Activated CD8-positive, alpha-beta T cell treated with anti-CD3 and anti-CD28 coated beads for 36 hours (primary cell): Measurements from ENCODE around the gene ITGA1. TPM values are rescaled to one million over a fixed set of nuclear protein-coding genes. Genes with fewer than 3 reads are reported as not detected.
A peak's percentile ranks its signal among the peaks of the same experiment; 100 is the strongest.
"Not testable (repeated sequence)": the region's sequence is repeated elsewhere in the genome, so short reads cannot be mapped to it uniquely, and the experiment has no call there.

Experiments used
- ATAC-seq: fragments of 200-7000 bp; cut with Tn5 transposase; one replicate; pipeline ENCODE4 v1.10.0; 2021; ENCODE audit warnings: mild to moderate bottlenecking, moderate library complexity
- CTCF ChIA-PET: fragments of 350-600 bp; sonication (Branson Sonifier 250); formaldehyde crosslinking; loops from one replicate; lab custom pipeline; 2021; ENCODE audit warnings: antibody characterized with exemption; lab: Charles Lee
- POLR2A ChIA-PET: fragments of 350-600 bp; sonication (Branson Sonifier 250); formaldehyde crosslinking; loops from one replicate; lab custom pipeline; 2021; ENCODE audit warnings: antibody characterized with exemption; lab: Charles Lee
- DNase-seq: peaks from one replicate; pipeline ENCODE4 v3.0.0-alpha.2; 2020
- H3K27ac Mint-ChIP-seq: one replicate; pipeline ENCODE4 v1.8.0; 2021; ENCODE audit warnings: mild to moderate bottlenecking, mixed read lengths
- H3K27me3 Mint-ChIP-seq: one replicate; pipeline ENCODE4 v1.8.0; 2021; ENCODE audit warnings: mixed read lengths
- H3K36me3 Mint-ChIP-seq: one replicate; pipeline ENCODE4 v1.8.0; 2021; ENCODE audit warnings: low read depth, mixed read lengths
- H3K4me1 Mint-ChIP-seq: one replicate; pipeline ENCODE4 v1.8.0; 2021; ENCODE audit warnings: low read depth, mixed read lengths
- H3K4me3 Mint-ChIP-seq: one replicate; pipeline ENCODE4 v1.8.0; 2021; ENCODE audit warnings: mild to moderate bottlenecking, moderate library complexity, mixed read lengths
- H3K9me3 Mint-ChIP-seq: one replicate; pipeline ENCODE4 v1.8.0; 2021; ENCODE audit warnings: mixed read lengths
- intact Hi-C: fragments of 100-400 bp; cut with micrococcal nuclease; formaldehyde crosslinking; loops from one replicate; pipeline ENCODE4 v1.10.0; 2022
- total RNA-seq, 2 experiments: library from RNA; stranded (reverse); gene quantifications; one replicate each; pipeline ENCODE4 v1.2.3, GENCODE V29; 2021
- TF ChIP-seq, protein P1 (sequence below): fragments of 200-600 bp; IDR thresholded peaks from one replicate; pipeline ENCODE4 v1.8.0; 2022; ENCODE audit warnings: antibody characterized with exemption, mild to moderate bottlenecking

Gene ITGA1
- total RNA-seq, 2 experiments from 2014 or later = 5.1 to 6.0 TPM

DNA sequence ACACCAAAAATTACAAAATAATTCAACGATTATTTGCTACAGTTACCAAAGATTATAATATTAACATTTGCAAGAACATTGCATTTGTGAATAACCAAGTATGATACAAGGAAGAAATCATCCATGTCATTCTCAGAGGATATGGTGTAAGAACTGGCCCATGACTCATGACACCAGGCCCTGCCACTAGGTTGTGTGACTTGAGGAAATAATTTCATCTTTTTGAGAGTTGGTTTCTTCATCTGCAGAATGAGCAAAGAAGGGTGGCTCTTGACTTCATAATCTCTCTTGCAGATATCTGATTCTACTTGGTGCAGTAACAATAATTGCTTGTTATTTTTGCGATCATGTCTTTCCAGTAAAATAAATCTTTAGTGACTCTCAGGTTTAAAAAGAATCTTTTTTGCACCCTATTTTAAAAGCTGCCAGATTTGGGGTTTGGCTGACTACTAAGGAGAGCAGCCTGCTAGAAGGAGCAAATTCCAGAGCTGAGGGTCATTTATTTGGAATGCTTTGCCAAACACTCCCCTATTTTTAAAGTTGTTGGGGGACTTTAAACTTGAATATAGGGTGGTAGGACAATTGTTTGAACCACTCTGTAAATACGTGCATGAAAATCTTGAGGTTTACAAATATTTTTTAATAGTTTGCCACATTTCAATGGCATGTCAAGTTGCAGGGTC lies 23.5 kb downstream of the ITGA1 start:
- peaks cover 9% of the 10 kb centered on the region for H3K4me1 Mint-ChIP-seq
- ChIA-PET POLR2A (interaction anchor here (1.6 kb wide), 1 partner anchor 11 kb away, joined by 8 read pairs; no protein-coding TSS in a partner anchor), CTCF (interaction anchor here (0.7 to 2.0 kb wide), 4 partner anchors 9 to 104 kb away, joined by 3 to 6 read pairs (median 4); no protein-coding TSS in a partner anchor)
- H3K4me3 Mint-ChIP-seq = no peak overlapping the region
- TF ChIP-seq, protein P1, sequence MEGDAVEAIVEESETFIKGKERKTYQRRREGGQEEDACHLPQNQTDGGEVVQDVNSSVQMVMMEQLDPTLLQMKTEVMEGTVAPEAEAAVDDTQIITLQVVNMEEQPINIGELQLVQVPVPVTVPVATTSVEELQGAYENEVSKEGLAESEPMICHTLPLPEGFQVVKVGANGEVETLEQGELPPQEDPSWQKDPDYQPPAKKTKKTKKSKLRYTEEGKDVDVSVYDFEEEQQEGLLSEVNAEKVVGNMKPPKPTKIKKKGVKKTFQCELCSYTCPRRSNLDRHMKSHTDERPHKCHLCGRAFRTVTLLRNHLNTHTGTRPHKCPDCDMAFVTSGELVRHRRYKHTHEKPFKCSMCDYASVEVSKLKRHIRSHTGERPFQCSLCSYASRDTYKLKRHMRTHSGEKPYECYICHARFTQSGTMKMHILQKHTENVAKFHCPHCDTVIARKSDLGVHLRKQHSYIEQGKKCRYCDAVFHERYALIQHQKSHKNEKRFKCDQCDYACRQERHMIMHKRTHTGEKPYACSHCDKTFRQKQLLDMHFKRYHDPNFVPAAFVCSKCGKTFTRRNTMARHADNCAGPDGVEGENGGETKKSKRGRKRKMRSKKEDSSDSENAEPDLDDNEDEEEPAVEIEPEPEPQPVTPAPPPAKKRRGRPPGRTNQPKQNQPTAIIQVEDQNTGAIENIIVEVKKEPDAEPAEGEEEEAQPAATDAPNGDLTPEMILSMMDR = no peak
- DNase-seq (peak; percentile 27), ATAC-seq (no peak)
- no peaks in the 10 kb centered on the region for H3K27me3 Mint-ChIP-seq
- no peak overlapping the region for H3K27ac Mint-ChIP-seq
- intact Hi-C loops = no loop called here
- H3K9me3 Mint-ChIP-seq = no peaks in the 10 kb centered on the region
- no peaks in the 10 kb centered on the region for H3K36me3 Mint-ChIP-seq

DNA sequence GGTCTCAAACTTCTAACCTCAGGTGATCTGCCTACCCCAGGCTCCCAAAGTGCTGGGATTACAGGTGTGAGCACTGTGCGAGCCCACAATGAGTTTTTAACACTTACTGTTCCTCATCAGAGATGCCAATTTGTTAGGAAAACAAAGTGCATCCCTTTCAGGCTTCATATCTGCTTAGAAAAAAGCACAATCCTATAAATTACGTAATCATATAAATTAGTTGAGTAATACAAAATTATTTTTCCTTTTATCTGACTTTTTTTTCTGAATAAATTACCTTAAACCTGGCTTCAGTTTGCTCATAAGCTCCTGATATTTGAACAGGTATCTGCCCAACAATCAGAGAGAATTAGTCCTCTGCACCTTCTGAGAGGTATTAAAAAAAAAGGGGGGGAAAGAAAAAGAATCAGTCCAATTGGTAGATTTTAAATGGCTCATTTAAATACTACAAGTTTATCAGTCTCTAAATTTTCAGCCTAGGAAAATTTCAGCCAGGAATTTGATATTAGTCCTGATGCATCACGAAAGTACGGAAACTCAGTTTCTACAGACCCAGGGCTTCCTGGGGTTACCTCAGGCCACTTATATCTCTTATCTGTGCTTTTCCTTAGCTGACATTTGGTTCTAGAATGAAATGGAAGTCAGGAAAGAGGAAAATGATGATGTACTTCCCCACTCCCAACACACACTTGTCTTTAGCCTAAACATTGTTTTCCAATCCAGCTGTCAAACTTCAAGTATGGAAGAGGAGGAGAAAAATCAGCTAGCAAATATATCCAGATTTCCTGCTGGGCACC lies 26.8 kb downstream of the ITGA1 start:
- no peak for DNase-seq
- H3K4me1 Mint-ChIP-seq = peaks cover 4% of the 10 kb centered on the region
- no peaks in the 10 kb centered on the region for H3K36me3 Mint-ChIP-seq
- H3K4me3 Mint-ChIP-seq = no peak overlapping the region
- ChIA-PET CTCF (interaction anchor here (1.3 kb wide), 1 partner anchor 12 kb away, joined by 3 read pairs; no protein-coding TSS in a partner anchor), POLR2A (no interaction called here)
- H3K27ac Mint-ChIP-seq = no peak overlapping the region
- no peaks in the 10 kb centered on the region for H3K9me3 Mint-ChIP-seq
- H3K27me3 Mint-ChIP-seq = no peaks in the 10 kb centered on the region
- TF ChIP-seq, protein P1 = no peak
- no peak for ATAC-seq
- intact Hi-C loops = no loop called here

DNA sequence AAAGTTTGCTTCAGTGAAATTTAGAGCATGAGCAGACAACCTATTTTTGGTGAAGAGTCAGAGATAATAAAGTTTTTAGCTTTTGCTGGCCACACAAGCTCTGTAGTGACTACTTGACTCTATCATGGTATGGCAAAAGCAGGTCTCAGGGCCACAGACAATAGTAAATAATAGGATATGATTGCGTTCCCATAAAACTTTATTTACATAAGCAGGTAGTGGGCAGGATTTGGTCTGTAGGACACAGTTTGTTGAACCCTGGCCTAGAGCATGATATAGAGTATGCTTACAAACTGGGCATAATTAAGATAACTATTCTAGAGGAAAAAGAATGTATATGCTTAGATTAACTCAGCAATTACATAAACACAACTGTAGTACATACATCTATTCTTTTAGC lies 30.1 kb downstream of the ITGA1 start:
- ChIA-PET POLR2A (no interaction called here), CTCF (no interaction called here)
- intact Hi-C loops = no loop called here
- Mint-ChIP-seq H3K27ac (no peak overlapping the region), H3K4me3 (no peak overlapping the region), H3K4me1 (no peaks in the 10 kb centered on the region), H3K27me3 (no peaks in the 10 kb centered on the region), H3K9me3 (no peaks in the 10 kb centered on the region), H3K36me3 (no peaks in the 10 kb centered on the region)
- TF ChIP-seq, protein P1 = no peak
- no peak for DNase-seq
- no peak for ATAC-seq

- Mint-ChIP-seq H3K9me3 (no peaks in the 10 kb centered on the region), H3K27ac (no peak overlapping the region), H3K4me1 (no peaks in the 10 kb centered on the region), H3K36me3 (no peaks in the 10 kb centered on the region), H3K4me3 (no peak overlapping the region), H3K27me3 (no peaks in the 10 kb centered on the region)
- intact Hi-C loops = no loop called here
- TF ChIP-seq, protein P1 = no peak
- ChIA-PET POLR2A (no interaction called here), CTCF (no interaction called here)
- DNase-seq (no peak), ATAC-seq (no peak)
These were observed 30.6 kb downstream of the ITGA1 start for GRCh38 chr5:52818360-52818759.

DNA sequence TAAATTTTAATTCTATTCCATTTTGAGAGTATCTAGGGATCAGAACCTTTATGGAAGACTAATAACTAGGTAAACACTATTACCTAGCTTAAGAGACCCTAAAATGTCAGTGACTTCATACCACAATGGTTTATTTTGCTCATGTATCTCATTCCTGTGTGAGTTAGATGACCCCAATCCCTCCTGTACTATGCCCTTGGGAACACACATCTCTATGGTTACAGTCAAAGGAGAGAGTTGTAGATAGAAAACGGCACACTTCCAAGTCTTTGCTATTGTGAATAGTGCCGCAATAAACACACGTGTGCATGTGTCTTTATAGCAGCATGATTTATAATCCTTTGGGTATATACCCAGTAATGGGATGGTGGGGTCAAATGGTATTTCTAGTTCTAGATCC lies 31.1 kb downstream of the ITGA1 start:
- CTCF ChIA-PET, H3K9me3 Mint-ChIP-seq, POLR2A ChIA-PET, DNase-seq, H3K4me3 Mint-ChIP-seq, intact Hi-C loops, H3K4me1 Mint-ChIP-seq, ATAC-seq, H3K36me3 Mint-ChIP-seq, H3K27me3 Mint-ChIP-seq, H3K27ac Mint-ChIP-seq: not testable (repeated sequence)
